Natural killer cell (primary cell): ENCODE measurements around the gene DAPK1. TPM values are rescaled to one million over a fixed set of nuclear protein-coding genes. Genes with fewer than 3 reads are reported as not detected.

Experiments used
- ATAC-seq, 3 donors: fragments of 150-1000 bp in 2 of 3; fragments of 200-7000 bp in 1 of 3; cut with Tn5 transposase; 1 replicate in 1 of 3; 2 replicates in 2 of 3; pipeline ENCODE4 v1.10.0; 2021; ENCODE audit warnings: mild to moderate bottlenecking in 2 of 3, moderate library complexity in 2 of 3
- DNase-seq, 2 donors: peaks; one replicate each; pipeline versions ENCODE4 v3.0.0 to v3.0.0-alpha.2; 2013 to 2021; ENCODE audit warnings: mixed read lengths in 1 of 2
- H3K27ac ChIP-seq: one replicate; pipeline ENCODE4 v1.5.1; 2013; ENCODE audit warnings: mild to moderate bottlenecking, low read length
- H3K27me3 ChIP-seq: one replicate; pipeline ENCODE4 v1.6.1; 2013; ENCODE audit warnings: low read length; ENCODE audit not compliant: control insufficient read depth, insufficient read depth
- H3K36me3 ChIP-seq: one replicate; pipeline ENCODE4 v1.6.1; 2013; ENCODE audit warnings: low read length; ENCODE audit not compliant: control insufficient read depth, insufficient read depth
- H3K4me1 ChIP-seq: one replicate; pipeline ENCODE4 v1.6.1; 2013; ENCODE audit warnings: low read length; ENCODE audit not compliant: control insufficient read depth, insufficient read depth
- H3K4me3 ChIP-seq: one replicate; pipeline ENCODE4 v1.5.1; 2013; ENCODE audit warnings: low read length
- H3K9me3 ChIP-seq: one replicate; pipeline ENCODE4 v1.6.1; 2013; ENCODE audit warnings: low read length; ENCODE audit not compliant: control insufficient read depth, insufficient read depth
- H3K27ac Mint-ChIP-seq, 2 donors: one replicate each; pipeline ENCODE4 v1.8.0; 2022; ENCODE audit warnings: mild to moderate bottlenecking in 2 of 2, mixed read lengths in 2 of 2, moderate library complexity in 1 of 2
- H3K27me3 Mint-ChIP-seq, 2 donors: one replicate each; pipeline ENCODE4 v1.8.0; 2022; ENCODE audit warnings: low read depth in 2 of 2, mixed read lengths in 2 of 2
- H3K36me3 Mint-ChIP-seq: one replicate; pipeline ENCODE4 v1.8.0; 2022; ENCODE audit warnings: mixed read lengths
- H3K4me1 Mint-ChIP-seq, 2 donors: one replicate each; pipeline ENCODE4 v1.8.0; 2022; ENCODE audit warnings: mixed read lengths in 2 of 2
- H3K4me3 Mint-ChIP-seq: one replicate; pipeline ENCODE4 v1.8.0; 2022; ENCODE audit warnings: mild to moderate bottlenecking, moderate library complexity, mixed read lengths
- H3K9me3 Mint-ChIP-seq, 2 donors: one replicate each; pipeline ENCODE4 v1.8.0; 2022; ENCODE audit warnings: mixed read lengths in 2 of 2
- CTCF ChIP-seq: fragments of 200-600 bp; IDR thresholded peaks from one replicate; pipeline ENCODE4 v1.8.0; 2022; ENCODE audit warnings: antibody characterized with exemption
- WGBS: methylation state at CpG from one replicate; pipeline ENCODE4 v1.1.7; 2013; ENCODE audit warnings: missing lambda C conversion rate; ENCODE audit not compliant: insufficient coverage; 5-methylcytosine and 5-hydroxymethylcytosine counted together
- intact Hi-C: fragments of 100-400 bp; cut with micrococcal nuclease; formaldehyde crosslinking; loops from one replicate; pipeline ENCODE4 v1.14.2; 2022
- total RNA-seq, 4 donors: library from RNA; stranded (reverse); fragments of 120-200 nt in 1 of 4; gene quantifications; one replicate each; pipeline versions ENCODE4 v1.2.3 to v1.2.4, GENCODE V29; 2013 to 2022

The DAPK1 gene
- total RNA-seq, 3 donors from 2014 or later (not counting 1 experiment from before 2014, with no cell fraction given), result 12.2 to 26.5 (median 22.7) TPM

- Mint-ChIP-seq H3K27me3 (no peaks in the 10 kb centered on the region), H3K27ac (no peak overlapping the region), H3K9me3 (no peaks in the 10 kb centered on the region), H3K4me1 (peaks cover 5% of the 10 kb centered on the region in 2 donors), H3K36me3 (no peaks in the 10 kb centered on the region), H3K4me3 (no peak overlapping the region)
- Histone ChIP-seq H3K27me3 (no peaks in the 10 kb centered on the region), H3K4me1 (no peaks in the 10 kb centered on the region), H3K27ac (no peak overlapping the region), H3K36me3 (no peaks in the 10 kb centered on the region), H3K4me3 (no peak overlapping the region), H3K9me3 (no peaks in the 10 kb centered on the region)
- WGBS, result 95% methylated on average over 7 of the region's 7 CpGs
- intact Hi-C loops, result no loop called here
- no peak for DNase-seq
- TF ChIP-seq CTCF, result no peak
- ATAC-seq, result no peak
Observed at GRCh38 chr9:87537625-87538024, 40.0 kb downstream of the DAPK1 start.

GRCh38 chr9:87540444-87541105, 42.9 kb downstream of the DAPK1 start:
- ATAC-seq, result no peak
- no peak overlapping the region for H3K27ac Mint-ChIP-seq
- no peaks in the 10 kb centered on the region for H3K9me3 Mint-ChIP-seq
- no peaks in the 10 kb centered on the region for H3K27me3 Mint-ChIP-seq
- no peaks in the 10 kb centered on the region for H3K36me3 Mint-ChIP-seq
- H3K4me1 ChIP-seq, result no peaks in the 10 kb centered on the region
- WGBS, result 96% methylated on average over 4 of the region's 8 CpGs
- no peaks in the 10 kb centered on the region for H3K27me3 ChIP-seq
- H3K36me3 ChIP-seq, result no peaks in the 10 kb centered on the region
- TF ChIP-seq CTCF, result no peak
- DNase-seq, result no peak
- intact Hi-C loops, result no loop called here
- H3K27ac ChIP-seq, result no peak overlapping the region
- peaks cover 5% of the 10 kb centered on the region in 2 donors for H3K4me1 Mint-ChIP-seq
- H3K4me3 ChIP-seq, result no peak overlapping the region
- no peak overlapping the region for H3K4me3 Mint-ChIP-seq
- no peaks in the 10 kb centered on the region for H3K9me3 ChIP-seq

- H3K27me3 Mint-ChIP-seq, result no peaks in the 10 kb centered on the region
- Histone ChIP-seq H3K9me3 (no peaks in the 10 kb centered on the region), H3K4me1 (no peaks in the 10 kb centered on the region), H3K27ac (no peak overlapping the region), H3K27me3 (no peaks in the 10 kb centered on the region), H3K4me3 (no peak overlapping the region), H3K36me3 (no peaks in the 10 kb centered on the region)
- H3K36me3 Mint-ChIP-seq, result no peaks in the 10 kb centered on the region
- H3K4me3 Mint-ChIP-seq, result no peak overlapping the region
- TF ChIP-seq CTCF, result no peak
- H3K9me3 Mint-ChIP-seq, result no peaks in the 10 kb centered on the region
- intact Hi-C loops, result no loop called here
- H3K27ac Mint-ChIP-seq, result no peak overlapping the region
- ATAC-seq (no peak), DNase-seq (no peak)
- 75% methylated on average over 1 of the region's 2 CpGs for WGBS
- no peaks in the 10 kb centered on the region for H3K4me1 Mint-ChIP-seq
Observed at GRCh38 chr9:87541663-87542062, 44.0 kb downstream of the DAPK1 start.

GRCh38 chr9:87542141-87542540, 44.5 kb downstream of the DAPK1 start:
- H3K27me3 ChIP-seq, result no peaks in the 10 kb centered on the region
- Mint-ChIP-seq H3K36me3 (no peaks in the 10 kb centered on the region), H3K4me3 (no peak overlapping the region), H3K27me3 (no peaks in the 10 kb centered on the region), H3K27ac (no peak overlapping the region), H3K9me3 (no peaks in the 10 kb centered on the region), H3K4me1 (no peaks in the 10 kb centered on the region)
- no peak overlapping the region for H3K4me3 ChIP-seq
- WGBS, result 50% methylated on average over 2 of the region's 2 CpGs
- no peak overlapping the region for H3K27ac ChIP-seq
- no peak for TF ChIP-seq CTCF
- no peaks in the 10 kb centered on the region for H3K9me3 ChIP-seq
- no peaks in the 10 kb centered on the region for H3K4me1 ChIP-seq
- ATAC-seq (no peak), DNase-seq (no peak)
- intact Hi-C loops, result no loop called here
- H3K36me3 ChIP-seq, result no peaks in the 10 kb centered on the region
